CD14-positive monocyte (primary cell): ENCODE results near the gene RPS6KB2. TPM values are rescaled to one million over a fixed set of nuclear protein-coding genes. Genes with fewer than 3 reads are reported as not detected.

ENCODE experiments used
- DNase-seq, 3 donors: peaks; one replicate each; pipeline ENCODE4 v3.0.0-alpha.2; 2011 to 2022
- H2AFZ ChIP-seq: 2 replicates; pipeline ENCODE4 v1.6.0; 2012; ENCODE audit warnings: mild to moderate bottlenecking, low read depth, low read length, inconsistent platforms; ENCODE audit not compliant: insufficient read depth, poor library complexity, severe bottlenecking
- H3K27ac ChIP-seq, 2 donors: 1 replicate in 1 of 2; 2 replicates in 1 of 2; pipeline ENCODE4 v1.5.1; 2012 to 2013; ENCODE audit warnings: low read length in 2 of 2, control low read depth in 1 of 2, inconsistent platforms in 1 of 2, low read depth in 1 of 2, mild to moderate bottlenecking in 1 of 2
- H3K27me3 ChIP-seq, 2 donors: one replicate each; pipeline versions ENCODE4 v1.6.0 to v1.6.1; 2011 to 2013; ENCODE audit warnings: low read length in 2 of 2; ENCODE audit not compliant: control insufficient read depth in 2 of 2, insufficient read depth in 2 of 2
- H3K36me3 ChIP-seq, 2 donors: replicated peaks in 1 of 2; 1 replicate in 1 of 2; 2 replicates in 1 of 2; pipeline versions ENCODE4 v1.5.1 to v1.6.1; 2012 to 2013; ENCODE audit warnings: low read length in 2 of 2, control low read depth in 1 of 2, inconsistent platforms in 1 of 2, mild to moderate bottlenecking in 1 of 2; ENCODE audit not compliant: insufficient read depth in 2 of 2, control insufficient read depth in 1 of 2
- H3K4me1 ChIP-seq, 2 donors: 1 replicate in 1 of 2; 2 replicates in 1 of 2; pipeline versions ENCODE4 v1.5.1 to v1.6.1; 2012 to 2013; ENCODE audit warnings: low read length in 2 of 2, control low read depth in 1 of 2, inconsistent platforms in 1 of 2, mild to moderate bottlenecking in 1 of 2, moderate library complexity in 1 of 2; ENCODE audit not compliant: insufficient read depth in 2 of 2, control insufficient read depth in 1 of 2
- H3K4me2 ChIP-seq: replicated peaks from 2 replicates; pipeline ENCODE3; 2012; ENCODE audit warnings: low read length, moderate library complexity, mild to moderate bottlenecking; ENCODE audit not compliant: poor library complexity, severe bottlenecking; ENCODE audit errors: extremely low read depth
- H3K4me3 ChIP-seq, 3 experiments: fragments of 200-600 bp in 1 of 3; sonication (generic) in 1 of 3; replicated peaks in 1 of 3; 1 replicate in 2 of 3; 2 replicates in 1 of 3; pipeline ENCODE4 v1.5.1; 2011 to 2013; ENCODE audit warnings: low read length in 3 of 3, mild to moderate bottlenecking in 3 of 3, control low read depth in 2 of 3, low read depth in 2 of 3, inconsistent platforms in 1 of 3, moderate library complexity in 1 of 3
- H3K79me2 ChIP-seq: 2 replicates; pipeline ENCODE4 v1.6.0; 2012; ENCODE audit warnings: mild to moderate bottlenecking, control low read depth, inconsistent platforms, low read length, moderate library complexity; ENCODE audit not compliant: insufficient read depth
- H3K9ac ChIP-seq: 2 replicates; pipeline ENCODE4 v1.6.0; 2017; ENCODE audit warnings: low read length, mild to moderate bottlenecking; ENCODE audit not compliant: insufficient read depth, poor library complexity, severe bottlenecking
- H3K9me3 ChIP-seq, 2 donors: replicated peaks in 1 of 2; 1 replicate in 1 of 2; 2 replicates in 1 of 2; pipeline versions ENCODE4 v1.5.1 to v1.6.1; 2012 to 2013; ENCODE audit warnings: low read length in 2 of 2, control low read depth in 1 of 2; ENCODE audit not compliant: control insufficient read depth in 1 of 2, insufficient read depth in 1 of 2
- H4K20me1 ChIP-seq: 2 replicates; pipeline ENCODE4 v1.6.0; 2012; ENCODE audit warnings: mild to moderate bottlenecking, low read length, control low read depth, moderate library complexity; ENCODE audit not compliant: insufficient read depth
- H3K27ac Mint-ChIP-seq, 7 donors: one replicate each; pipeline ENCODE4 v1.8.0; 2020; ENCODE audit warnings: mild to moderate bottlenecking in 7 of 7, mixed read lengths in 7 of 7, moderate library complexity in 6 of 7, inconsistent platforms in 2 of 7
- H3K27me3 Mint-ChIP-seq, 3 donors: one replicate each; pipeline ENCODE4 v1.8.0; 2021 to 2022; ENCODE audit warnings: low read depth in 3 of 3, mild to moderate bottlenecking in 3 of 3, mixed read lengths in 3 of 3, moderate library complexity in 3 of 3, inconsistent platforms in 1 of 3
- H3K36me3 Mint-ChIP-seq, 2 donors: one replicate each; pipeline ENCODE4 v1.8.0; 2020; ENCODE audit warnings: mixed read lengths in 2 of 2, inconsistent platforms in 1 of 2, mild to moderate bottlenecking in 1 of 2
- H3K4me1 Mint-ChIP-seq: one replicate; pipeline ENCODE4 v1.8.0; 2020; ENCODE audit warnings: mild to moderate bottlenecking, mixed read lengths
- H3K4me3 Mint-ChIP-seq, 2 donors: one replicate each; pipeline ENCODE4 v1.8.0; 2020; ENCODE audit warnings: mild to moderate bottlenecking in 2 of 2, mixed read lengths in 2 of 2, moderate library complexity in 1 of 2
- H3K9me3 Mint-ChIP-seq, 7 donors: one replicate each; pipeline ENCODE4 v1.8.0; 2020 to 2022; ENCODE audit warnings: mixed read lengths in 7 of 7, mild to moderate bottlenecking in 6 of 7, moderate library complexity in 6 of 7, inconsistent platforms in 2 of 7
- WGBS: methylation state at CpG from one replicate; pipeline ENCODE4 v1.1.5; 2013; ENCODE audit warnings: missing lambda C conversion rate; ENCODE audit not compliant: insufficient coverage; 5-methylcytosine and 5-hydroxymethylcytosine counted together
- intact Hi-C, 2 donors: fragments of 100-400 bp; cut with micrococcal nuclease; formaldehyde crosslinking; loops; one replicate each; pipeline versions ENCODE4 v1.15.0 to v1.15.1; 2023
- polyA plus RNA-seq, 3 donors: library from polyadenylated mRNA; depleted of rRNA in 1 of 3; unstranded in 2 of 3; stranded (reverse) in 1 of 3; fragments of 300-500 nt in 2 of 3; fragments of >200 nt in 1 of 3; fragmentation: Illumina TruSeq in 2 of 3; gene quantifications; 1 replicate in 2 of 3; 2 replicates in 1 of 3; pipeline ENCODE4 v1.2.3, GENCODE V29; 2012 to 2021
- TF ChIP-seq, protein P1 (sequence below): fragments of 200-600 bp; IDR thresholded peaks from one replicate; pipeline ENCODE4 v1.8.0; 2022; ENCODE audit warnings: antibody characterized with exemption, mild to moderate bottlenecking

Gene RPS6KB2
- polyA plus RNA-seq, 3 donors: 51.6 to 101 (median 53.8) TPM

DNA sequence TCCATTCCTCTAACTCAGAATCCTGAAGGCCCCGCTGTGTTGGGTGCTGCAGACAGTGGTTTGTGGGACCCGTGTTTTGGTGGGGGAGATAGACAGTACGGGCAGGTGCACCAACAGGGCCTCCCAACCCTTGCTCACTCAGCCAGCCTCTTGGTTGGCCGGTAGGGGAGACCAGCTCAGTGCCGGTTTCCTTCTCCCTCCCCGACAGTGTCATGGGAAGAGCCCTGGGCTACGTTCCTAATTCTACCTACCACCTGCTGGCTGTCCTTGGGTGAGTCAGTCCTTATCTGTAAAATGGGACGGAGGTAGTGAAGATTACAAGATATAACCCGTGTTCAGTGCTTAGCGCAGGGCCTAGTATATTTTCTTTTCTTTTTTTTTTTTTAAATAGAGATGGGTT is 34.9 kb downstream of the RPS6KB2 start:
- H3K79me2 ChIP-seq: peaks cover 7% of the 10 kb centered on the region
- 100% methylated on average over 1 of the region's 10 CpGs for WGBS
- peaks cover 0 to 2% of the 10 kb centered on the region in 2 donors for H3K36me3 Mint-ChIP-seq
- H3K4me2 ChIP-seq: no peak overlapping the region
- peaks cover 32% of the 10 kb centered on the region for H3K4me1 Mint-ChIP-seq
- no peak for DNase-seq
- peak overlapping the region; percentile 94 to 98 (median 96) for H3K27ac Mint-ChIP-seq
- H3K9me3 ChIP-seq: no peaks in the 10 kb centered on the region
- H4K20me1 ChIP-seq: no peaks in the 10 kb centered on the region
- H3K4me1 ChIP-seq: peaks cover 32 to 47% of the 10 kb centered on the region in 2 donors
- H3K27me3 ChIP-seq: no peaks in the 10 kb centered on the region
- peak overlapping the region; percentile 79 to 87 for H3K27ac ChIP-seq
- H3K9me3 Mint-ChIP-seq: peaks cover 0 to 2% (median 0%) of the 10 kb centered on the region in 7 donors
- H3K4me3 ChIP-seq: no peak overlapping the region
- H3K9ac ChIP-seq: no peak overlapping the region
- H3K36me3 ChIP-seq: no peaks in the 10 kb centered on the region
- no peak overlapping the region for H2AFZ ChIP-seq
- intact Hi-C loops: no loop called here
- H3K27me3 Mint-ChIP-seq: peaks cover 2 to 12% (median 5%) of the 10 kb centered on the region in 3 donors
- H3K4me3 Mint-ChIP-seq: no peak overlapping the region
- TF ChIP-seq, protein P1, sequence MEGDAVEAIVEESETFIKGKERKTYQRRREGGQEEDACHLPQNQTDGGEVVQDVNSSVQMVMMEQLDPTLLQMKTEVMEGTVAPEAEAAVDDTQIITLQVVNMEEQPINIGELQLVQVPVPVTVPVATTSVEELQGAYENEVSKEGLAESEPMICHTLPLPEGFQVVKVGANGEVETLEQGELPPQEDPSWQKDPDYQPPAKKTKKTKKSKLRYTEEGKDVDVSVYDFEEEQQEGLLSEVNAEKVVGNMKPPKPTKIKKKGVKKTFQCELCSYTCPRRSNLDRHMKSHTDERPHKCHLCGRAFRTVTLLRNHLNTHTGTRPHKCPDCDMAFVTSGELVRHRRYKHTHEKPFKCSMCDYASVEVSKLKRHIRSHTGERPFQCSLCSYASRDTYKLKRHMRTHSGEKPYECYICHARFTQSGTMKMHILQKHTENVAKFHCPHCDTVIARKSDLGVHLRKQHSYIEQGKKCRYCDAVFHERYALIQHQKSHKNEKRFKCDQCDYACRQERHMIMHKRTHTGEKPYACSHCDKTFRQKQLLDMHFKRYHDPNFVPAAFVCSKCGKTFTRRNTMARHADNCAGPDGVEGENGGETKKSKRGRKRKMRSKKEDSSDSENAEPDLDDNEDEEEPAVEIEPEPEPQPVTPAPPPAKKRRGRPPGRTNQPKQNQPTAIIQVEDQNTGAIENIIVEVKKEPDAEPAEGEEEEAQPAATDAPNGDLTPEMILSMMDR: no peak

DNA sequence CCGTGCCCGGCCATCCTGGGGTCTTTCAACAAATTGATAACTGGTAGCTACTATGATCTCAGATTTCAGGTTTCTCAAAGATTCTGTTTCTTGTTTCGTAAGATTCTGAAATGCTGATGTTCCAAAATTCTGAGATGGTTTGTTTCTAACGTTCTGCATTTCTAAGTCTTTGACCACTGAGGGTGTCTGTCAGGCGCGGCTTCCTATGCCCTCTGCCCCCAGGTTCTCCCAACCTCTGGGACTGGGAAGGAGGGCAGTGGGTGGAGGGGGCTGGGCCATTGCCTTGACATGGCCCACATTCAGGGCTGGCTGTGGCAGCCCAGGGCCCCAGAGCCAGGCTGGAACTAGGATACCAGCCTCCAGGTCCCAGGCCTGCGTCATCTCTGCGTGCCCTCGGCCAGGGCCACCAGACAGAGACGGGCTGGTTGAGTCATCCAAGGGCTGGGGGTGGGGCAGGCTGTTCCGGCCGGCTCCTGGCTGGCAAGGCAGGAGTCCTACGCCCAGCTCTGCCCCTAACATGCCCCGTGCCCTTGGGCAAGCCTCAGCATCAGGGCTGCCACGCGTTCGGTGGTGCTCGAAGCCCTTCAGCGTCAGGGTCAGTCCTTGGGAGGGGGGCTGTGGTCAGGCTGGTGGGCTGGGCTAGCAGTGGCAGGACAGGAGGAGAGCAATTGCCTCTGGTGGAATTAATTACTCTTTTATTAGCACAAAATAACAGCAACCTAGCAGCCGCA is 35.6 kb downstream of the RPS6KB2 start:
- no peaks in the 10 kb centered on the region for H3K9me3 ChIP-seq
- H3K4me1 Mint-ChIP-seq: peaks cover 36% of the 10 kb centered on the region
- H3K4me1 ChIP-seq: peaks cover 36 to 54% of the 10 kb centered on the region in 2 donors

More for the DNA sequence above, 35.6 kb downstream of the RPS6KB2 start:
- Histone ChIP-seq H3K36me3 (no peaks in the 10 kb centered on the region), H3K9ac (peak overlapping the region; percentile 87), H3K27me3 (no peaks in the 10 kb centered on the region), H3K27ac (peak overlapping the region; percentile 79 to 87), H3K79me2 (peaks cover 7% of the 10 kb centered on the region), H3K4me3 (peak overlapping the region; percentile 80 to 85 (median 82)), H2AFZ (peak overlapping the region; percentile 86), H4K20me1 (no peaks in the 10 kb centered on the region), H3K4me2 (peak overlapping the region; percentile 97)
- Mint-ChIP-seq H3K27me3 (peaks cover 4 to 15% (median 5%) of the 10 kb centered on the region in 3 donors), H3K27ac (peak overlapping the region; percentile 94 to 98 (median 96)), H3K4me3 (peak overlapping the region; percentile 79 to 86), H3K9me3 (peaks cover 0 to 2% (median 0%) of the 10 kb centered on the region in 7 donors), H3K36me3 (peaks cover 0 to 2% of the 10 kb centered on the region in 2 donors)
- peak; percentile 90 to 91 (median 91) for DNase-seq
- intact Hi-C loops: loop anchor here in 1 of 2 donors (2.0 kb wide), 1 partner anchor 35 kb away; the partner anchor contains the start of gene RPS6KB2
- 68% methylated on average over 15 of the region's 20 CpGs for WGBS
- TF ChIP-seq, protein P1: no peak
